ENCODE results near the gene EMSY. TPM values are rescaled to one million over a fixed set of nuclear protein-coding genes. Genes with fewer than 3 reads are reported as not detected.
A peak's percentile ranks its signal among the peaks of the same experiment; 100 is the strongest.

EMSY gene
- total and polyA plus RNA-seq, 2 of the 13 experiments (the other 11 are each of a cell fraction or from before 2014, with no cell fraction given), result 11.6 to 18.5 TPM

DNA sequence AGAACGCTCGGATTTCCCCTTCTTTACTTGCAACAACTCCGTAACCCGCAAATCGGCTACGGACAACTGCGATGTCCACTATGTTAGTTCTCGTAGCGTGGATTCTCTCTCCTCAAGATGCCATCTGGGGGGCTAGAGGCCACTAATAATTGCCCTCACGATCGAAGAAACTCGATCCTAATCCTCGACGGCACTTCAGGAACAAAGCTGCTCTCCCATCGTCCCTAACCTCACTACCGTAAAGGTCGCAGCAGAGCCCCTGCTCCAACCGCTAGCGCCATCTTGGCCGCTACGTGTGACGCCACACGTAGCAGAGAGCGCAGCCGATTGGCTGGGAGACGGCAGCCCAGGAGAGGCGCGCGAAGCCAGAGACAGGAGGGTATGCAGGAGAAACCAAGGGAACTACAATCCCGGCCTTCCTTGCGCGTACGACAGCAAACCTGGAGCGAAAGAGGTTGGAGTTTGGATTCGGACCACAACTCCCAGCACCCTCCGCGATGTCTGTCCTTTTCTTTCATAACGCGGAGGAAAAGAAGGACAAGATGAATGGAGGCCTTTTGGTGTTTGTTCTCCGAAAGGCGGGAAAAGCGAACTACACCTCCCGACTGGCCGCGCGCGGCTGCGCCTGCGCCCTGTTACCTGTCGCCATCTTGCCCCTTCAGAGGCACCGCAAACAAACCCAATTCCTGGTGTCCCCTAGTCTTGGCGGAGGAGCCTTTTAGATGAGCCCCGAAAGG is at the start of gene EMSY (continued):
- TF ChIP-seq, protein P1, sequence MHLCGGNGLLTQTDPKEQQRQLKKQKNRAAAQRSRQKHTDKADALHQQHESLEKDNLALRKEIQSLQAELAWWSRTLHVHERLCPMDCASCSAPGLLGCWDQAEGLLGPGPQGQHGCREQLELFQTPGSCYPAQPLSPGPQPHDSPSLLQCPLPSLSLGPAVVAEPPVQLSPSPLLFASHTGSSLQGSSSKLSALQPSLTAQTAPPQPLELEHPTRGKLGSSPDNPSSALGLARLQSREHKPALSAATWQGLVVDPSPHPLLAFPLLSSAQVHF (CRISPR knock-in tag; IDR thresholded peaks at IDR 0.05), result no peak; the same call in 1 of the 2 replicates
- TF ChIP-seq ZNF484 (CRISPR knock-in tag; IDR thresholded peaks at IDR 0.05; ENCODE audit: borderline replicate concordance, low read depth), result no peak
- peak; percentile 45; the same call in 1 of the 2 replicates for TF ChIP-seq KDM5B (CRISPR knock-in tag; IDR thresholded peaks at IDR 0.05; ENCODE audit: borderline replicate concordance)
- TF ChIP-seq, protein P2, sequence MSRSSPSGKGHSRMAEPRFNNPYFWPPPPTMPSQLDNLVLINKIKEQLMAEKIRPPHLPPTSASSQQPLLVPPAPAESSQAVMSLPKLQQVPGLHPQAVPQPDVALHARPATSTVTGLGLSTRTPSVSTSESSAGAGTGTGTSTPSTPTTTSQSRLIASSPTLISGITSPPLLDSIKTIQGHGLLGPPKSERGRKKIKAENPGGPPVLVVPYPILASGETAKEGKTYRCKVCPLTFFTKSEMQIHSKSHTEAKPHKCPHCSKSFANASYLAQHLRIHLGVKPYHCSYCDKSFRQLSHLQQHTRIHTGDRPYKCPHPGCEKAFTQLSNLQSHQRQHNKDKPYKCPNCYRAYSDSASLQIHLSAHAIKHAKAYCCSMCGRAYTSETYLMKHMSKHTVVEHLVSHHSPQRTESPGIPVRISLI (CRISPR knock-in tag; IDR thresholded peaks at IDR 0.05; ENCODE audit: borderline replicate concordance), result no peak
- no peak for TF ChIP-seq SOX13 (IDR thresholded peaks at IDR 0.05)
- peak in 1 of 2 experiments; percentile 43; a peak in 2 of 4 replicates for TF ChIP-seq SOX13 (CRISPR knock-in tag; conservative IDR thresholded peaks at IDR 0.05 in 1 of 2, IDR thresholded peaks at IDR 0.05 in 1 of 2)
- TF ChIP-seq, protein P3, sequence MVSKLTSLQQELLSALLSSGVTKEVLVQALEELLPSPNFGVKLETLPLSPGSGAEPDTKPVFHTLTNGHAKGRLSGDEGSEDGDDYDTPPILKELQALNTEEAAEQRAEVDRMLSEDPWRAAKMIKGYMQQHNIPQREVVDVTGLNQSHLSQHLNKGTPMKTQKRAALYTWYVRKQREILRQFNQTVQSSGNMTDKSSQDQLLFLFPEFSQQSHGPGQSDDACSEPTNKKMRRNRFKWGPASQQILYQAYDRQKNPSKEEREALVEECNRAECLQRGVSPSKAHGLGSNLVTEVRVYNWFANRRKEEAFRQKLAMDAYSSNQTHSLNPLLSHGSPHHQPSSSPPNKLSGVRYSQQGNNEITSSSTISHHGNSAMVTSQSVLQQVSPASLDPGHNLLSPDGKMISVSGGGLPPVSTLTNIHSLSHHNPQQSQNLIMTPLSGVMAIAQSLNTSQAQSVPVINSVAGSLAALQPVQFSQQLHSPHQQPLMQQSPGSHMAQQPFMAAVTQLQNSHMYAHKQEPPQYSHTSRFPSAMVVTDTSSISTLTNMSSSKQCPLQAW (CRISPR knock-in tag; IDR thresholded peaks at IDR 0.05), result peak; percentile 89
- no peak for TF ChIP-seq ZKSCAN5 (CRISPR knock-in tag; IDR thresholded peaks at IDR 0.05)
- TF ChIP-seq FOXC1 (CRISPR knock-in tag; IDR thresholded peaks at IDR 0.05; ENCODE audit: borderline replicate concordance), result peak; percentile 83; the same call in 1 of the 2 replicates
- no peak for TF ChIP-seq MAFK (conservative IDR thresholded peaks at IDR 0.05 in 1 of 2, IDR thresholded peaks at IDR 0.05 in 1 of 2; ENCODE audit: low read length in 2 of 2)
- TF ChIP-seq, protein P4, sequence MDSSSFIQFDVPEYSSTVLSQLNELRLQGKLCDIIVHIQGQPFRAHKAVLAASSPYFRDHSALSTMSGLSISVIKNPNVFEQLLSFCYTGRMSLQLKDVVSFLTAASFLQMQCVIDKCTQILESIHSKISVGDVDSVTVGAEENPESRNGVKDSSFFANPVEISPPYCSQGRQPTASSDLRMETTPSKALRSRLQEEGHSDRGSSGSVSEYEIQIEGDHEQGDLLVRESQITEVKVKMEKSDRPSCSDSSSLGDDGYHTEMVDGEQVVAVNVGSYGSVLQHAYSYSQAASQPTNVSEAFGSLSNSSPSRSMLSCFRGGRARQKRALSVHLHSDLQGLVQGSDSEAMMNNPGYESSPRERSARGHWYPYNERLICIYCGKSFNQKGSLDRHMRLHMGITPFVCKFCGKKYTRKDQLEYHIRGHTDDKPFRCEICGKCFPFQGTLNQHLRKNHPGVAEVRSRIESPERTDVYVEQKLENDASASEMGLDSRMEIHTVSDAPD (CRISPR knock-in tag; IDR thresholded peaks at IDR 0.05), result no peak
- TF ChIP-seq, protein P5, sequence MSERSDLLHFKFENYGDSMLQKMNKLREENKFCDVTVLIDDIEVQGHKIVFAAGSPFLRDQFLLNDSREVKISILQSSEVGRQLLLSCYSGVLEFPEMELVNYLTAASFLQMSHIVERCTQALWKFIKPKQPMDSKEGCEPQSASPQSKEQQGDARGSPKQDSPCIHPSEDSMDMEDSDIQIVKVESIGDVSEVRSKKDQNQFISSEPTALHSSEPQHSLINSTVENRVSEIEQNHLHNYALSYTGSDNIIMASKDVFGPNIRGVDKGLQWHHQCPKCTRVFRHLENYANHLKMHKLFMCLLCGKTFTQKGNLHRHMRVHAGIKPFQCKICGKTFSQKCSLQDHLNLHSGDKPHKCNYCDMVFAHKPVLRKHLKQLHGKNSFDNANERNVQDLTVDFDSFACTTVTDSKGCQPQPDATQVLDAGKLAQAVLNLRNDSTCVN (CRISPR knock-in tag; IDR thresholded peaks at IDR 0.05; ENCODE audit: borderline replicate concordance), result peak; percentile 61; the same call in 1 of the 2 replicates
- no peak for TF ChIP-seq SOX5 (CRISPR knock-in tag; IDR thresholded peaks at IDR 0.05; ENCODE audit: borderline replicate concordance)
- TF ChIP-seq FOXP1 (IDR thresholded peaks at IDR 0.05), result no peak
- no peak for TF ChIP-seq FOXP1 (CRISPR knock-in tag; IDR thresholded peaks at IDR 0.05)
- TF ChIP-seq CHCHD3 (CRISPR knock-in tag; IDR thresholded peaks at IDR 0.05), result no peak
- no peak for TF ChIP-seq ZNF468 (CRISPR knock-in tag; IDR thresholded peaks at IDR 0.05)
- TF ChIP-seq ZNF501 (CRISPR knock-in tag; IDR thresholded peaks at IDR 0.05), result peak; percentile 89; the same call in 1 of the 2 replicates
- TF ChIP-seq, protein P6, sequence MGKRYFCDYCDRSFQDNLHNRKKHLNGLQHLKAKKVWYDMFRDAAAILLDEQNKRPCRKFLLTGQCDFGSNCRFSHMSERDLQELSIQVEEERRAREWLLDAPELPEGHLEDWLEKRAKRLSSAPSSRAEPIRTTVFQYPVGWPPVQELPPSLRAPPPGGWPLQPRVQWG (CRISPR knock-in tag; IDR thresholded peaks at IDR 0.05; ENCODE audit: borderline replicate concordance, low read depth), result no peak
